OCI-LY1 (cell line): Measurements from ENCODE around the gene LSAMP.
"Not testable (repeated sequence)": the region's sequence is repeated elsewhere in the genome, so short reads cannot be mapped to it uniquely, and the experiment has no call there.

Source experiments
- H2AFZ ChIP-seq: fragments of 200-600 bp; sonication (generic), shearing (Covaris generic); 2 replicates; pipeline ENCODE4 v1.6.0; 2014; ENCODE audit warnings: antibody characterized with exemption, mild to moderate bottlenecking, low read length
- H3F3A ChIP-seq: fragments of 200-600 bp; sonication (generic), shearing (Covaris generic); 2 replicates; pipeline ENCODE4 v1.6.0; 2014; ENCODE audit warnings: mild to moderate bottlenecking, antibody characterized with exemption, low read length, moderate library complexity; ENCODE audit not compliant: insufficient read depth
- H3K27ac ChIP-seq: fragments of 200-600 bp; sonication (generic); 2 replicates; pipeline ENCODE4 v1.5.1; 2014; ENCODE audit warnings: low read length, mixed run types, mild to moderate bottlenecking, low read depth; ENCODE audit not compliant: poor library complexity, severe bottlenecking
- H3K27me3 ChIP-seq: fragments of 200-600 bp; sonication (generic); 2 replicates; pipeline ENCODE4 v1.6.0; 2014; ENCODE audit warnings: antibody characterized with exemption, mild to moderate bottlenecking, low read length, moderate library complexity; ENCODE audit not compliant: insufficient read depth
- H3K36me3 ChIP-seq: fragments of 200-600 bp; sonication (generic); 2 replicates; pipeline ENCODE4 v1.6.1; 2014; ENCODE audit warnings: mild to moderate bottlenecking, antibody characterized with exemption, low read length, moderate library complexity, mixed read lengths; ENCODE audit not compliant: insufficient read depth
- H3K4me1 ChIP-seq: fragments of 200-600 bp; sonication (generic); 2 replicates; pipeline ENCODE4 v1.5.1; 2014; ENCODE audit warnings: mild to moderate bottlenecking, low read length, moderate library complexity; ENCODE audit not compliant: insufficient read depth, severe bottlenecking
- H3K4me2 ChIP-seq: fragments of 200-600 bp; sonication (generic), shearing (Covaris generic); 2 replicates; pipeline ENCODE4 v1.6.1; 2014; ENCODE audit warnings: low read length
- H3K4me3 ChIP-seq: fragments of 200-600 bp; sonication (generic); 2 replicates; pipeline ENCODE4 v1.5.1; 2014; ENCODE audit warnings: low read length, low read depth, mild to moderate bottlenecking, mixed read lengths; ENCODE audit not compliant: poor library complexity, severe bottlenecking
- H3K79me2 ChIP-seq: fragments of 200-600 bp; shearing (Covaris generic); 2 replicates; pipeline ENCODE4 v1.6.1; 2016; ENCODE audit warnings: mixed run types, low read length, mixed read lengths; ENCODE audit not compliant: insufficient read depth
- H3K9ac ChIP-seq: fragments of 200-600 bp; sonication (generic), shearing (Covaris generic); 2 replicates; pipeline ENCODE4 v1.6.1; 2014; ENCODE audit warnings: mild to moderate bottlenecking, low read length, mixed read lengths
- H3K9me2 ChIP-seq: fragments of 200-600 bp; sonication (generic), shearing (Covaris generic); 2 replicates; pipeline ENCODE4 v1.6.1; 2014; ENCODE audit warnings: low read depth, mild to moderate bottlenecking, low read length, mixed read lengths
- H3K9me3 ChIP-seq: fragments of 200-600 bp; shearing (Covaris generic); 2 replicates; pipeline ENCODE4 v1.6.1; 2014; ENCODE audit warnings: low read length, mixed read lengths
- H4K20me1 ChIP-seq: fragments of 200-600 bp; sonication (generic), shearing (Covaris generic); 2 replicates; pipeline ENCODE4 v1.6.0; 2016; ENCODE audit warnings: mild to moderate bottlenecking, low read length; ENCODE audit not compliant: insufficient read depth
- EZH2 ChIP-seq: fragments of 200-600 bp; sonication (generic), shearing (Covaris generic); IDR thresholded peaks from 2 replicates; pipeline ENCODE4 v1.8.0; 2017; ENCODE audit warnings: borderline replicate concordance, mixed run types, mild to moderate bottlenecking, antibody characterized with exemption, low read length, moderate library complexity, mixed read lengths
- TF ChIP-seq, protein P1 (sequence below): fragments of 200-600 bp; sonication (generic), shearing (Covaris generic); IDR thresholded peaks from 2 replicates; pipeline ENCODE4 v1.5.1; 2017; ENCODE audit warnings: mild to moderate bottlenecking, antibody characterized with exemption, low read length, moderate library complexity, mixed read lengths

The LSAMP gene

DNA sequence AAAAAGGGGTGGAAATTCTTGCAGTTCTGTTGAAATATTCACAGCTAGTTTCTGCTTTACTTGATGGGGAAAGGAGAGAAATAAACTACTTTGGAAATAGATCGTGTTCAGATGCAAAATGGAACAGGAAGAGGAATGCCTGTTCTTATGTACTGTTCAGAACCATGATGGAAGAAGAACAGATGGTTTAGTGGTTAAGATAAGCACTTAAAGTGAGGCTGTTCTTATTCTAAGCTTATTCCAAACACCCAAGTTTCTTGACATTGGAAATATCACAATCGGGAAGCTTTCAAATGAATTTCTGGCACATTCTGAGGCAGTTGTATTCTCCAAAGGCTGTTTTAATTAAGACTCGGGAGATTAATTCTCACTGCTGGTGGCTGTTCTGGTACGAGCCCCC lies 228.5 kb downstream of the LSAMP start:
- no peaks in the 10 kb centered on the region for H3K36me3 ChIP-seq
- no peaks in the 10 kb centered on the region for H3K4me1 ChIP-seq
- no peak overlapping the region for H3K27ac ChIP-seq
- no peak overlapping the region for H3K4me2 ChIP-seq
- H3K79me2 ChIP-seq: no peaks in the 10 kb centered on the region
- H2AFZ ChIP-seq: no peak overlapping the region
- no peak overlapping the region for H3K4me3 ChIP-seq
- H3K9me2 ChIP-seq: no peaks in the 10 kb centered on the region
- H3K27me3 ChIP-seq: no peaks in the 10 kb centered on the region
- no peaks in the 10 kb centered on the region for H3K9me3 ChIP-seq
- H3K9ac ChIP-seq: no peak overlapping the region
- no peaks in the 10 kb centered on the region for H3F3A ChIP-seq
- TF ChIP-seq EZH2: no peak
- TF ChIP-seq, protein P1, sequence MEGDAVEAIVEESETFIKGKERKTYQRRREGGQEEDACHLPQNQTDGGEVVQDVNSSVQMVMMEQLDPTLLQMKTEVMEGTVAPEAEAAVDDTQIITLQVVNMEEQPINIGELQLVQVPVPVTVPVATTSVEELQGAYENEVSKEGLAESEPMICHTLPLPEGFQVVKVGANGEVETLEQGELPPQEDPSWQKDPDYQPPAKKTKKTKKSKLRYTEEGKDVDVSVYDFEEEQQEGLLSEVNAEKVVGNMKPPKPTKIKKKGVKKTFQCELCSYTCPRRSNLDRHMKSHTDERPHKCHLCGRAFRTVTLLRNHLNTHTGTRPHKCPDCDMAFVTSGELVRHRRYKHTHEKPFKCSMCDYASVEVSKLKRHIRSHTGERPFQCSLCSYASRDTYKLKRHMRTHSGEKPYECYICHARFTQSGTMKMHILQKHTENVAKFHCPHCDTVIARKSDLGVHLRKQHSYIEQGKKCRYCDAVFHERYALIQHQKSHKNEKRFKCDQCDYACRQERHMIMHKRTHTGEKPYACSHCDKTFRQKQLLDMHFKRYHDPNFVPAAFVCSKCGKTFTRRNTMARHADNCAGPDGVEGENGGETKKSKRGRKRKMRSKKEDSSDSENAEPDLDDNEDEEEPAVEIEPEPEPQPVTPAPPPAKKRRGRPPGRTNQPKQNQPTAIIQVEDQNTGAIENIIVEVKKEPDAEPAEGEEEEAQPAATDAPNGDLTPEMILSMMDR: no peak
- no peaks in the 10 kb centered on the region for H4K20me1 ChIP-seq

DNA sequence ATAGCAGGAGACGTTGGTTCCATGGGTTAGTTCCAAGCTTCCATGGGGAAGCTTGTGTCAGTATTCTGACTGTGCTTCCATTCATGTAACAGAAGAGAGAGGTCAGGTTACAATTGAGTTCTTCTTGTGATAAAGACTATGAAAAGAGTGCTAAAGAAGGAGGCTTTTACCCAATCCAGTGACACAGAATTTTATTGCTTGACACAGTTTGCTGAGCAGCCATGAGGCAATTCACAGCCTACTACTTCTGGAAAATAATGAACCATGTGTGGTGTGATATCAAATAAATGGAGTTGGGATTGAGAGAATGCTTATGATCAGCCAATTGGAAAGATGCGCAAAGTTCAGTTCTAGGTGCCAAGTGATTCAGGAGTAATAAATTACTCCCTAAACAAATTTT lies 233.4 kb downstream of the LSAMP start:
- Histone ChIP-seq H4K20me1 (no peaks in the 10 kb centered on the region), H3K36me3 (no peaks in the 10 kb centered on the region), H3K9me2 (no peaks in the 10 kb centered on the region), H3F3A (no peaks in the 10 kb centered on the region), H3K27ac (no peak overlapping the region), H2AFZ (no peak overlapping the region), H3K9me3 (no peaks in the 10 kb centered on the region), H3K4me1 (no peaks in the 10 kb centered on the region), H3K27me3 (no peaks in the 10 kb centered on the region), H3K79me2 (no peaks in the 10 kb centered on the region), H3K4me3 (no peak overlapping the region), H3K4me2 (no peak overlapping the region), H3K9ac (no peak overlapping the region)
- TF ChIP-seq, protein P1: no peak
- TF ChIP-seq EZH2: no peak

DNA sequence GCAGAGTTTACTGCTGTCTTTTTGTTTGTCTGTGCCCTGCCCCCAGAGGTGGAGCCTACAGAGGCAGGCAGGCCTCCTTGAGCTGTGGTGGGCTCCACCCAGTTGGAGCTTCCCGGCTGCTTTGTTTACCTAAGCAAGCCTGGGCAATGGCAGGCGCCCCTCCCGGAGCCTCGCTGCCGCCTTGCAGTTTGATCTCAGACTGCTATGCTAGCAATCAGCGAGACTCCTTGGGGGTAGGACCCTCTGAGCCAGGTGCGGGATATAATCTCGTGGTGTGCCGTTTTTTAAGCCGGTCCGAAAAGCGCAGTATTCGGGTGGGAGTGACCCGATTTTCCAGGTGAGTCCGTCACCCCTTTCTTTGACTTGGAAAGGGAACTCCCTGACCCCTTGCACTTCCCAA lies 236.5 kb downstream of the LSAMP start:
- H3K27ac ChIP-seq, H2AFZ ChIP-seq, H3K4me1 ChIP-seq, H3K9me2 ChIP-seq, H3K27me3 ChIP-seq, H4K20me1 ChIP-seq, H3K4me3 ChIP-seq, H3F3A ChIP-seq, H3K9me3 ChIP-seq, H3K36me3 ChIP-seq, H3K9ac ChIP-seq, H3K4me2 ChIP-seq, H3K79me2 ChIP-seq: not testable (repeated sequence)

DNA sequence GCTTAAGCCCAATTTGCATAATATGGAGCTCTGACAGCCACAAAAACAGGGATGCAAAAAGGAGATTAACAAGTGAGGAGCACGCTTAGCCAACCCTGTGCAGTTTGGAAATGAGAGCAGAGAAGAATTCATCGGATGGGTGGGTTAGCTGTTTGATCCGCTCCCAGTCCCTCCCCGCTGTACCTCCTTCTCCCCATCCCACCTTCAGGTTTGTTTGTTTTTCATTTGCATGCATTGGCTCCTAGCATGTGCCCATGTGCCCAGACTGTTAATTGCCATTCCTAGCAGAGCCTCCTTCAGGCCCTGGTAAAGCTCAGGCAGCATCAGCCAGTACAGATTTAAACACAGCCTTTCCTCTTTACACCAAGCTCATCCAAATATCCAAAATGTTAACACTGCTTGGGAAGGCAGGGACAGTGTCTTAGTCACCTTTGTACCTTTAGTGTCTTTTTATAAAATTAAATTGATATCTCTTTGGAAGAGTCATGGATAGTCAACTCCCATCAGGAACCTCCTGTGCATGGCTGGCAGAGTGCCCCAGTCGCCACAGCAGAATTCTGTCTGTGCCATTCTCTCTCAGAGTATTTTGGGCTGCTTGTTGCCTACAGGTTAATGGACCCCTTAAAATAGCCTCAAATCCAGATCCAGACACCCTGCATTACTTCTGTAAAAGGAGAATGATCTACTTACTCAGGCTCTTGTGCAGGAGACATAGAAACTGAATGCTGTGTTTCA lies 244.2 kb downstream of the LSAMP start:
- no peak for TF ChIP-seq EZH2
- TF ChIP-seq, protein P1: no peak
- Histone ChIP-seq H3K9me2 (no peaks in the 10 kb centered on the region), H2AFZ (no peak overlapping the region), H3F3A (no peaks in the 10 kb centered on the region), H3K79me2 (no peaks in the 10 kb centered on the region), H3K4me3 (no peak overlapping the region), H3K9ac (no peak overlapping the region), H4K20me1 (no peaks in the 10 kb centered on the region), H3K4me2 (no peak overlapping the region), H3K36me3 (no peaks in the 10 kb centered on the region), H3K27ac (no peak overlapping the region), H3K4me1 (no peaks in the 10 kb centered on the region), H3K27me3 (no peaks in the 10 kb centered on the region), H3K9me3 (no peaks in the 10 kb centered on the region)
